ENCODE data around the gene SNORC. TPM values are rescaled to one million over a fixed set of nuclear protein-coding genes. Genes with fewer than 3 reads are reported as not detected.

SNORC gene
- total RNA-seq, 6 experiments from 2014 or later = 2.0 to 14.5 (median 9.1) TPM

GRCh38 chr2:232877940-232878511 lies 8.0 kb downstream of the SNORC start:
- WGBS (ENCODE audit: insufficient coverage, low coverage, low lambda C conversion rate, missing lambda C conversion rate) = 70% methylated on average over 3 of the region's 13 CpGs
- H3K36me3 ChIP-seq = no peaks in the 10 kb centered on the region

GRCh38 chr2:232878855-232879617 lies 9.0 kb downstream of the SNORC start:
- Histone ChIP-seq H3K27ac (no peak overlapping the region), H3K27me3 (no peaks in the 10 kb centered on the region), H3K4me3 (no peak overlapping the region), H3K4me1 (peaks cover 0 to 16% (median 4%) of the 10 kb centered on the region in 4 donors), H3K36me3 (no peaks in the 10 kb centered on the region), H3K9me3 (no peaks in the 10 kb centered on the region)
- ATAC-seq = no peak
- no peak for DNase-seq
- intact Hi-C loops (cut with DNase I) = no loop called here
- WGBS (ENCODE audit: insufficient coverage, low coverage, low lambda C conversion rate, missing lambda C conversion rate) = 82% methylated on average over 5 of the region's 20 CpGs
- TF ChIP-seq CTCF (IDR thresholded peaks at IDR 0.05) (no peak), POLR2A (IDR thresholded peaks at IDR 0.05) (no peak)

More at GRCh38 chr2:232877940-232878511, 8.0 kb downstream of the SNORC start:
- Histone ChIP-seq H3K4me1 (peaks cover 0 to 26% (median 7%) of the 10 kb centered on the region in 4 donors), H3K4me3 (no peak overlapping the region), H3K27me3 (no peaks in the 10 kb centered on the region), H3K9me3 (no peaks in the 10 kb centered on the region), H3K27ac (no peak overlapping the region)
- TF ChIP-seq POLR2A (IDR thresholded peaks at IDR 0.05) = no peak
- TF ChIP-seq CTCF (IDR thresholded peaks at IDR 0.05) = no peak
- DNase-seq (peak in 1 of 3 donors; percentile 44), ATAC-seq (no peak)
- intact Hi-C loops (cut with DNase I) = no loop called here

GRCh38 chr2:232879618-232880494 lies 9.8 kb downstream of the SNORC start:
- no peak for DNase-seq

More at GRCh38 chr2:232879618-232880494, 9.8 kb downstream of the SNORC start:
- no peak overlapping the region for H3K4me3 ChIP-seq
- no peak overlapping the region for H3K27ac ChIP-seq
- no peaks in the 10 kb centered on the region for H3K36me3 ChIP-seq
- no peaks in the 10 kb centered on the region for H3K27me3 ChIP-seq
- peaks cover 0 to 8% (median 0%) of the 10 kb centered on the region in 4 donors for H3K4me1 ChIP-seq
- intact Hi-C loops (cut with DNase I) = no loop called here
- WGBS (ENCODE audit: insufficient coverage, low coverage, low lambda C conversion rate, missing lambda C conversion rate) = 60% methylated on average over 1 of the region's 21 CpGs
- ATAC-seq = no peak
- H3K9me3 ChIP-seq = no peaks in the 10 kb centered on the region
- TF ChIP-seq CTCF (IDR thresholded peaks at IDR 0.05) (no peak), POLR2A (IDR thresholded peaks at IDR 0.05) (no peak)

Data from right lobe of liver (tissue), 6 donors.